Panc1 (cell line): ENCODE measurements around the gene CACNB3.

Experiments used
- POLR2AphosphoS5 ChIP-seq: IDR thresholded peaks from 2 replicates; pipeline ENCODE4 v1.6.1; 2012; ENCODE audit warnings: mild to moderate bottlenecking, low read depth, low read length, moderate library complexity
- SIN3A ChIP-seq: IDR thresholded peaks from 2 replicates; pipeline ENCODE4 v1.6.1; 2012; ENCODE audit warnings: low read depth, mild to moderate bottlenecking, low read length, moderate library complexity, borderline replicate concordance; ENCODE audit not compliant: insufficient read depth
- TCF7L2 ChIP-seq: IDR thresholded peaks from 2 replicates; pipeline ENCODE4 v1.6.1; 2011; ENCODE audit warnings: mild to moderate bottlenecking, low read depth, low read length, inconsistent platforms
- TF ChIP-seq, protein P1 (sequence below): fragments of 450-650 bp; IDR thresholded peaks from 2 replicates; pipeline ENCODE4 v1.5.1; 2017; ENCODE audit warnings: mild to moderate bottlenecking

DNA sequence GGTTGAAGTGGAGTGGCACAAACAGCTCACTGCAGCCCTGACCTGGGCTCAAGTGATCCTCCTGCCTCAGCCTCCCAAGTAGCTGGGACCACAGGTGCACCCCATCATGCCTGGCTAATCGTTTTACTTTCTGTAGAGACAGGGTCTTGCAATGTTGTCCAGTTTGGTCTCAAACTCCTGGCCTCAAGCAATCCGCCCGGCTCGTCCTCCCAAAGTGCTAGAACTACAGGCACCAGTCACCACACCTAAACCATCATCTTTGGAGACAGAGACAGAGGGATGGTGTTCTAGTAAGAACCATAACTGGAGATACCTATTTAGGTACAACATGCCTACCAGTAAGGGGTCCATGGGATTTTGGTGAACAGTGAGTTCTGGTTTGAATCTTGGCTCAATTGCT lies 36.2 kb downstream of the CACNB3 start:
- TF ChIP-seq POLR2AphosphoS5 (no peak), TCF7L2 (no peak), SIN3A (no peak)
- TF ChIP-seq, protein P1, sequence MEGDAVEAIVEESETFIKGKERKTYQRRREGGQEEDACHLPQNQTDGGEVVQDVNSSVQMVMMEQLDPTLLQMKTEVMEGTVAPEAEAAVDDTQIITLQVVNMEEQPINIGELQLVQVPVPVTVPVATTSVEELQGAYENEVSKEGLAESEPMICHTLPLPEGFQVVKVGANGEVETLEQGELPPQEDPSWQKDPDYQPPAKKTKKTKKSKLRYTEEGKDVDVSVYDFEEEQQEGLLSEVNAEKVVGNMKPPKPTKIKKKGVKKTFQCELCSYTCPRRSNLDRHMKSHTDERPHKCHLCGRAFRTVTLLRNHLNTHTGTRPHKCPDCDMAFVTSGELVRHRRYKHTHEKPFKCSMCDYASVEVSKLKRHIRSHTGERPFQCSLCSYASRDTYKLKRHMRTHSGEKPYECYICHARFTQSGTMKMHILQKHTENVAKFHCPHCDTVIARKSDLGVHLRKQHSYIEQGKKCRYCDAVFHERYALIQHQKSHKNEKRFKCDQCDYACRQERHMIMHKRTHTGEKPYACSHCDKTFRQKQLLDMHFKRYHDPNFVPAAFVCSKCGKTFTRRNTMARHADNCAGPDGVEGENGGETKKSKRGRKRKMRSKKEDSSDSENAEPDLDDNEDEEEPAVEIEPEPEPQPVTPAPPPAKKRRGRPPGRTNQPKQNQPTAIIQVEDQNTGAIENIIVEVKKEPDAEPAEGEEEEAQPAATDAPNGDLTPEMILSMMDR, result no peak
